Upper lobe of left lung (tissue), 4 donors: ENCODE data around the gene ATPAF2.

Experiments used
- EP300 ChIP-seq, 4 donors: sonication (generic); formaldehyde crosslinking; IDR thresholded peaks; one replicate each; pipeline ENCODE4 v1.5.1; 2017; ENCODE audit warnings: antibody characterized with exemption in 4 of 4, control low read depth in 2 of 4
- POLR2A ChIP-seq, 4 donors: fragments of 450-650 bp; IDR thresholded peaks; one replicate each; pipeline ENCODE4 v1.5.1; 2016 to 2017; ENCODE audit warnings: antibody characterized with exemption in 4 of 4, mild to moderate bottlenecking in 2 of 4
- POLR2AphosphoS5 ChIP-seq, 2 donors: sonication (generic); formaldehyde crosslinking; IDR thresholded peaks; one replicate each; pipeline ENCODE4 v1.5.1; 2017; ENCODE audit warnings: antibody characterized with exemption in 2 of 2
- TF ChIP-seq, protein P1 (sequence below), 6 experiments: fragments of 450-650 bp in 4 of 6; fragments of 200-600 bp in 2 of 6; sonication (generic) in 2 of 6; IDR thresholded peaks; one replicate each; pipeline ENCODE4 v1.5.1; 2016 to 2019; ENCODE audit warnings: antibody characterized with exemption in 6 of 6

DNA sequence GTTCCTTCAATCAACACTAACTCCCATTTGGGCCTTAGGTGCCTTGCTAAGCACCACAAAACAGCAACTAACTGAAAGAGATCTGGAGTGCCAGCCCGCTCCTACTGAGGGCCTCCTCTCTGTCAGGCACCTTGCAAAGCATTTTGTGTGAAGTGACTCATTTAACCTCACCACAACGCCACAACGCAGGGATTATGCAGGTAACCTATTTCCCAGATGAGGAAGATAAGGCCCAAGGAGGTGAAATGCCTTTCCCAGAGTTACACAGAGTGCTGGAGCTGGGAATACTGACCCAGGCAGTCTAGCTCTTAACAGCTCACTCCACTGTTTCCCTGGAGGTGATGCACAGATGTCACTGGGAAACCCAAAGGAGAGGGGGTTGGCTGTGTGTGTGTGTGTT is 33.5 kb downstream of the ATPAF2 start:
- TF ChIP-seq EP300 (IDR thresholded peaks at IDR 0.05) (no peak), POLR2A (IDR thresholded peaks at IDR 0.05) (no peak), POLR2AphosphoS5 (IDR thresholded peaks at IDR 0.05) (no peak)
- TF ChIP-seq, protein P1, sequence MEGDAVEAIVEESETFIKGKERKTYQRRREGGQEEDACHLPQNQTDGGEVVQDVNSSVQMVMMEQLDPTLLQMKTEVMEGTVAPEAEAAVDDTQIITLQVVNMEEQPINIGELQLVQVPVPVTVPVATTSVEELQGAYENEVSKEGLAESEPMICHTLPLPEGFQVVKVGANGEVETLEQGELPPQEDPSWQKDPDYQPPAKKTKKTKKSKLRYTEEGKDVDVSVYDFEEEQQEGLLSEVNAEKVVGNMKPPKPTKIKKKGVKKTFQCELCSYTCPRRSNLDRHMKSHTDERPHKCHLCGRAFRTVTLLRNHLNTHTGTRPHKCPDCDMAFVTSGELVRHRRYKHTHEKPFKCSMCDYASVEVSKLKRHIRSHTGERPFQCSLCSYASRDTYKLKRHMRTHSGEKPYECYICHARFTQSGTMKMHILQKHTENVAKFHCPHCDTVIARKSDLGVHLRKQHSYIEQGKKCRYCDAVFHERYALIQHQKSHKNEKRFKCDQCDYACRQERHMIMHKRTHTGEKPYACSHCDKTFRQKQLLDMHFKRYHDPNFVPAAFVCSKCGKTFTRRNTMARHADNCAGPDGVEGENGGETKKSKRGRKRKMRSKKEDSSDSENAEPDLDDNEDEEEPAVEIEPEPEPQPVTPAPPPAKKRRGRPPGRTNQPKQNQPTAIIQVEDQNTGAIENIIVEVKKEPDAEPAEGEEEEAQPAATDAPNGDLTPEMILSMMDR (IDR thresholded peaks at IDR 0.05): no peak
